IPS-18a (cell line): Measurements from ENCODE around the gene H2BK1.

Source experiments
- H3K27ac ChIP-seq: one replicate; pipeline ENCODE4 v1.5.1; 2013; ENCODE audit warnings: low read length
- H3K27me3 ChIP-seq: one replicate; pipeline ENCODE4 v1.6.1; 2013; ENCODE audit warnings: mild to moderate bottlenecking, low read length; ENCODE audit not compliant: control insufficient read depth, insufficient read depth
- H3K36me3 ChIP-seq: one replicate; pipeline ENCODE4 v1.6.1; 2013; ENCODE audit warnings: low read depth, low read length; ENCODE audit not compliant: control insufficient read depth
- H3K4me1 ChIP-seq: one replicate; pipeline ENCODE4 v1.6.1; 2013; ENCODE audit warnings: low read depth, low read length; ENCODE audit not compliant: control insufficient read depth
- H3K4me3 ChIP-seq: one replicate; pipeline ENCODE4 v1.5.1; 2013; ENCODE audit warnings: low read length
- H3K9ac ChIP-seq: one replicate; pipeline ENCODE4 v1.6.1; 2013; ENCODE audit warnings: mild to moderate bottlenecking, low read length, moderate library complexity
- H3K9me3 ChIP-seq: one replicate; pipeline ENCODE4 v1.6.1; 2013; ENCODE audit warnings: low read depth, low read length; ENCODE audit not compliant: control insufficient read depth

The H2BK1 gene

GRCh38 chr7:151210087-151210854 is at the start of gene H2BK1:
Gene H2BK1, minus strand, starts transcription at chr7:151210488. Its CDS starts 170 bp downstream, at chr7:151210318.
- Histone ChIP-seq H3K4me3 (no peak within 1 kb of the TSS), H3K36me3 (peaks cover 27% of the 10 kb centered on the region), H3K9me3 (no peaks in the 10 kb centered on the region), H3K27ac (no peak within 1 kb of the TSS), H3K27me3 (no peaks in the 10 kb centered on the region), H3K4me1 (peaks cover 5% of the 10 kb centered on the region), H3K9ac (no peak within 1 kb of the TSS)

GRCh38 chr7:151257990-151258389 is 47.7 kb upstream of the H2BK1 start:
- Histone ChIP-seq H3K27me3 (peaks cover 15% of the 10 kb centered on the region), H3K4me1 (peaks cover 2% of the 10 kb centered on the region), H3K9ac (no peak overlapping the region), H3K9me3 (no peaks in the 10 kb centered on the region), H3K4me3 (no peak overlapping the region), H3K36me3 (no peaks in the 10 kb centered on the region), H3K27ac (no peak overlapping the region)

GRCh38 chr7:151256410-151257045 is 46.2 kb upstream of the H2BK1 start:
- no peaks in the 10 kb centered on the region for H3K9me3 ChIP-seq
- no peak overlapping the region for H3K4me3 ChIP-seq
- H3K9ac ChIP-seq, result no peak overlapping the region
- H3K4me1 ChIP-seq, result peaks cover 7% of the 10 kb centered on the region
- H3K27me3 ChIP-seq, result peaks cover 15% of the 10 kb centered on the region
- no peak overlapping the region for H3K27ac ChIP-seq
- no peaks in the 10 kb centered on the region for H3K36me3 ChIP-seq

GRCh38 chr7:151255390-151255789 is 45.1 kb upstream of the H2BK1 start:
- Histone ChIP-seq H3K9ac (no peak overlapping the region), H3K4me3 (no peak overlapping the region), H3K9me3 (no peaks in the 10 kb centered on the region), H3K4me1 (peaks cover 15% of the 10 kb centered on the region), H3K36me3 (no peaks in the 10 kb centered on the region), H3K27me3 (peaks cover 26% of the 10 kb centered on the region), H3K27ac (no peak overlapping the region)

GRCh38 chr7:151254851-151255250 is 44.6 kb upstream of the H2BK1 start:
- peaks cover 19% of the 10 kb centered on the region for H3K4me1 ChIP-seq
- H3K9ac ChIP-seq, result no peak overlapping the region
- no peak overlapping the region for H3K4me3 ChIP-seq
- H3K27me3 ChIP-seq, result peaks cover 31% of the 10 kb centered on the region
- no peaks in the 10 kb centered on the region for H3K9me3 ChIP-seq
- H3K27ac ChIP-seq, result no peak overlapping the region
- H3K36me3 ChIP-seq, result no peaks in the 10 kb centered on the region

GRCh38 chr7:151254316-151254715 is 44.0 kb upstream of the H2BK1 start:
- peaks cover 37% of the 10 kb centered on the region for H3K27me3 ChIP-seq

GRCh38 chr7:151252961-151253711 is 42.8 kb upstream of the H2BK1 start:
- Histone ChIP-seq H3K4me1 (peaks cover 25% of the 10 kb centered on the region), H3K9ac (no peak overlapping the region), H3K27me3 (peaks cover 46% of the 10 kb centered on the region), H3K36me3 (no peaks in the 10 kb centered on the region), H3K9me3 (no peaks in the 10 kb centered on the region), H3K4me3 (peak overlapping the region; percentile 61), H3K27ac (no peak overlapping the region)

More at GRCh38 chr7:151254316-151254715, 44.0 kb upstream of the H2BK1 start:
- Histone ChIP-seq H3K4me1 (peaks cover 23% of the 10 kb centered on the region), H3K9me3 (no peaks in the 10 kb centered on the region), H3K9ac (no peak overlapping the region), H3K36me3 (no peaks in the 10 kb centered on the region), H3K4me3 (no peak overlapping the region), H3K27ac (no peak overlapping the region)

GRCh38 chr7:151252561-151252835 is 42.2 kb upstream of the H2BK1 start:
- Histone ChIP-seq H3K27me3 (peaks cover 52% of the 10 kb centered on the region), H3K9me3 (no peaks in the 10 kb centered on the region), H3K4me1 (peaks cover 25% of the 10 kb centered on the region), H3K27ac (no peak overlapping the region), H3K36me3 (no peaks in the 10 kb centered on the region), H3K9ac (peak overlapping the region; percentile 68), H3K4me3 (peak overlapping the region; percentile 61)

GRCh38 chr7:151251689-151252560 is 41.6 kb upstream of the H2BK1 start:
- Histone ChIP-seq H3K9ac (peak overlapping the region; percentile 68), H3K27me3 (peaks cover 58% of the 10 kb centered on the region), H3K4me3 (peak overlapping the region; percentile 61), H3K27ac (no peak overlapping the region), H3K9me3 (no peaks in the 10 kb centered on the region), H3K36me3 (no peaks in the 10 kb centered on the region), H3K4me1 (peaks cover 25% of the 10 kb centered on the region)

GRCh38 chr7:151251328-151251688 is 41.0 kb upstream of the H2BK1 start:
- Histone ChIP-seq H3K27ac (no peak overlapping the region), H3K4me3 (peak overlapping the region; percentile 53), H3K4me1 (peaks cover 25% of the 10 kb centered on the region), H3K36me3 (no peaks in the 10 kb centered on the region), H3K9me3 (no peaks in the 10 kb centered on the region), H3K9ac (peak overlapping the region; percentile 40), H3K27me3 (peaks cover 64% of the 10 kb centered on the region)
